HG03095 (cell line): ENCODE results near the gene IGSF21.

Source experiments
- ATAC-seq: cut with Tn5 transposase; IDR thresholded peaks from one replicate; pipeline ENCODE4 v1.9.1; 2021; ENCODE audit warnings: moderate library complexity; ENCODE audit not compliant: unreplicated experiment

IGSF21 gene

DNA sequence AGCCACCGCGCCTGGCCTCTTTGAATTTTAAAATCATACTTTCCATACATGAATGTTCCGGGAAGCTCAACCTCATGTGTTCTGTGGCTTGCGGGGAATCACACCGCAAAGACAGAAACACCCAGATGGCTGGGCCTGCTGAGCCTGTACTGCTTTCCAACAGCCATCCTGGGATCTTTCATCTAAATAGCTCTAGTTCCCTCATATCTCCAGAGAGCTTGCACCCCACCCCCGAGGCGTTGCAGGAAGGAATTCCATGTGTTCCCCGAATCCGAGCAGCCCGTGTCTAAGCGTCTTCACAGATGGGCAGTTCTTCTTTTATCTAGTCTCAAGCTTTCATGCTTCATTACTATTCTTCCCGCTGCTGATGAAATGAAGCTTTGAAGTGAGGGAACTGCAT, 66.4 kb downstream of the IGSF21 start:
- ATAC-seq, result no peak

- ATAC-seq, result no peak
Observed at GRCh38 chr1:18175051-18175450, 67.5 kb downstream of the IGSF21 start.

GRCh38 chr1:18175530-18176377, 68.2 kb downstream of the IGSF21 start:
- ATAC-seq, result no peak

DNA sequence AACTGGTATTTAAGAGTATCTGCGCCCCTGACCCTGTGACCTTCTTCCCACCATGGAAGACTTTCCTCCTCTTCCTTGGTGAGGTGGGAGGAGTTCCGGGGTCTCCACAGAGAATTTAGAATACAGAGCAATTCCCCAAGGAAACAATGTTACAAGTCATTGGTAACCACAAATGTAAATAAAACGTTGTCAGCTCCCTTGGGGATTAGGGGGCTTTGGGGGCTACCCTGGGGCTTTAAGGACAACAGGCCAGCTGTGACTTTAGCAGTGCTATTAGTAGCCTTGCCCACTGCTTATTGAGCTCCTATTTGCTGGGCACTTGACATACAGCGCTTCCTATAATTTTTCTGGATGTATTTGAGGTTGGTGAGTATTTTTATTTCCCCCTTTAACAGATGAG, 69.0 kb downstream of the IGSF21 start:
- no peak for ATAC-seq

DNA sequence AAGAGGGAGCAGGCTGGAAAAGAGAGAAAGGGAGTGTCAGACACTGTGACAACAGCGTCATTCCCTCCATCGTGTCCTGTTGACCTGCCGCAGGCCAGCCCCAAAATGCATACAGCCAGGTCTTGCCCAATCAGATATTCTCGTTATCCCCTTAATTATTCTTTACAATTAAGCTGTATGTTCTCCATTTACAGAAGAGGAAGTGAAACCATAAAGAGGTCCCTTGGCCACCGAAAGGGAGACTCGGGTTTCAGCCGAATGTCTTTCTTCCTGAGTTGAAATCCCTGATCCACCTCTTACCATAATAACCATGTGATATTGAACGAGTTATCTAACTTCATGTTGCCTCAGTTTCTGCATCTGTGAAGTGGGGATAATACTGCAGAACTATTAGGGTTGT, 70.5 kb downstream of the IGSF21 start:
- no peak for ATAC-seq

- ATAC-seq, result no peak
Observed at GRCh38 chr1:18179009-18179408, 71.4 kb downstream of the IGSF21 start.

GRCh38 chr1:18182398-18183160, 75.0 kb downstream of the IGSF21 start:
- ATAC-seq, result no peak

DNA sequence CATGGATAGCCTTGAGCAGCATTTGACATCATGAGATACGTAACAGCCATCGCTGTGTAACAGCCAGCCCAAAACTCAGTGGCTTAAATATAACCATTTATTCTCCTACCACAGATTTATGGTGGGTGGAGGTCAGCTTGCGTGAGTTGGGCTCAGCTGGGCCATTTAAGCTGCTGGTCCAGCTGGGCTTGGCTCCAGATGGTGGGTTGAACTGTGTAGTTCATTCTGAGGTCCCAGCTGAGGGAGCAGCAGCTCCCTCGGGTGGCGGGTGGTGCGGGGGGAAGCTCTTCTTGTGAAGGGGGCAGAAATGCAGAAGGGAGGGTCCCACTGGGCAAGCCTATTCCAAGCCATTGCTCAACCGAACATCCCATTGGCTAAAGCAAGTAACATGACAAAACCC, 75.9 kb downstream of the IGSF21 start:
- no peak for ATAC-seq

GRCh38 chr1:18187054-18187453, 79.5 kb downstream of the IGSF21 start:
- no peak for ATAC-seq

GRCh38 chr1:18188820-18189517, 81.4 kb downstream of the IGSF21 start:
- ATAC-seq, result no peak

- ATAC-seq, result no peak
Observed at GRCh38 chr1:18190598-18190997, 83.0 kb downstream of the IGSF21 start.

- ATAC-seq, result no peak
Observed at GRCh38 chr1:18191037-18191436, 83.4 kb downstream of the IGSF21 start.

DNA sequence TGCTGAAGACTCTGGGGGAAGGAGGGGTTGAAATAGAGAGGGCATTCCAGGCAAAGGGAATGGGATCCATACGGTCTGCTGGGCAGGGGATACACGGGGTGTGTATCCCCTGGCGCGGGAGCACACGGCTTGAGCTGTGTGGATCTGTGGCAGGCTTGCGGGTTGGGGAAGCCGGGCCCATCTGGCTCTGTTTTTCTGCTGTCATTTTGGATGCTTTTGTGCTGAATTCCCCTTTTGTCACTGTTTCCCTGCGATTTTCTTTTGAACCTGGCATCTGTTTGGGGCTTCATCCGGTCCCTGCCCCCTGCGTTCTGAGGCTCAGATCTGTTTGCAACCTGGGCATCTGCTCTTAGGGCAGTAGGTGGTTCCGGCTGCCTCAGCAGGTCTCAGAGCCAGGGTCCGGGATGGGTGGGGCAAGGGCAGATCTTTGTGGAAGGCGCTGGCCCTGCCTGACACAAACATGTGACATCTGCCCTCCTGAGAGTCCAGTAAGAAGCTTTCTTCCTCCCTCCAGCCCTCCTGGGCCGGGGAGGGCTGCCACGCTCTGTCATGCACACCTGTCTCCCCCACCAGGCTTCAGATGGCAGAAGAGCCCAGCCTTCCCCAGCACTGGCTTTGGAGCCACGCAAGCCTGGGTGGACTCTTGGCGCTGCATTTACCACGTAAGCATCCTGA, 84.0 kb downstream of the IGSF21 start:
- ATAC-seq, result no peak

- ATAC-seq, result no peak
Observed at GRCh38 chr1:18192182-18192581, 84.6 kb downstream of the IGSF21 start.

DNA sequence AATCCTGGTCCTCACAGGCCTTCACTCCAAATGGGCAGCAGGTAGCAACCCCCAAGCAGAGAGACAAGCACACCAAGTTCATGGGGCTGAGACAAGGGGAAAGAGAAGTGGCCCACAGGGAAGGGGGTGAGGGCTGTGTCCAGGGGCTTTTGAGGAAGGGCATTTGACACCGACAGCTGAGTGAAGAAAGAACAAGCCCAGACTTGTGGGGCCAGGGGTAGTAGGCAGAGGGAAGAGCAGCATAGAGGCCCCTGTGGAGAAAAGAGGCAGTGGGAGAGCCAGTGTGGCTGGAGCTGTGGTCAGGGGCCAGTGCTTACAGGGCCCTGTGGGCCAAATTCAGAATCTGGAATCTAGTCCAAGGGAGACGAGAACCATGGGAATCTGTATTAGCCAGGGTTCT, 85.4 kb downstream of the IGSF21 start:
- ATAC-seq, result no peak

DNA sequence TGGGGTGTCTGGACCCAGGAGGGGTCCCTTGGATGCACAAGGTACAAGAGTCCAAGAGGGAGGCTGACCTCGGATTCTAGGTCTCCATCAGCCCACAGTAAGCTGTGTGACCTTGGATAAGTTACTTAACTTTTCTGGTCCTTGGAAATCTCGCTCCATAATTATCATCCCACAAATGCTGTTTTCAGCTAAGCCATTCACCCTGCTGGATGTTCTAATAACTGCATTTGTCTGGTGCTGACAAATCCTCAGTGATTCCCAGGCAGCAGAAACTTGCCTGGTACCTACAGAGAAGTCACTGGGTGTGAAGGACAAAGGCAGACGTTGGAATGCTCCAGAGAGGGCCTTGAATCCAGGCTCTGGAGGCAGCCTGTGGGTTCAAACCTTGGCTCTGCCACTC, 89.7 kb downstream of the IGSF21 start:
- no peak for ATAC-seq

GRCh38 chr1:18198260-18198659, 90.7 kb downstream of the IGSF21 start:
- no peak for ATAC-seq

GRCh38 chr1:18199462-18199861, 91.9 kb downstream of the IGSF21 start:
- no peak for ATAC-seq

- no peak for ATAC-seq
Observed at GRCh38 chr1:18200136-18200717, 92.6 kb downstream of the IGSF21 start.

DNA sequence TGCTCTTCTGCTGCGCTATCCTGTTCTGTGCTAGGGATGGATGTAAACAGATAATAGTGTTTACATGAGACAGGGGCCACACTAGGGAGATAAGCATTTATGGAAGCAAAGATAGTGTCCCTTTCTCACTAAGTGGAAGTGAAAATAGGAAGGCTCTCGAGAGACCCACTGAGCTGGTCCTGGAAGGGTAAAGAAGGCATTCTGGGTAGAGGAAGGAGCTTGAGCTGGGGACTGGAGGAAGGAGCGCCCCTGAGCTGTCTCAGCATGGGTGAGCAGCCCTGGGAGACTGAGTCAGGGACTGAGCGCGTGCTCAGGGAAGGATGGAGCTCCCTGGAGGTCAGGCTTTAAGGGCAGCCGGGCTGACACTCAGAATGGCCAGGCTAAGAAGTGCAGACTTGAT, 93.3 kb downstream of the IGSF21 start:
- ATAC-seq, result no peak
